ENCODE data around the gene MCL1.
A peak's percentile ranks its signal among the peaks of the same experiment; 100 is the strongest.
"Not testable (repeated sequence)": the region's sequence is repeated elsewhere in the genome, so short reads cannot be mapped to it uniquely, and the experiment has no call there.

MCL1 gene

DNA sequence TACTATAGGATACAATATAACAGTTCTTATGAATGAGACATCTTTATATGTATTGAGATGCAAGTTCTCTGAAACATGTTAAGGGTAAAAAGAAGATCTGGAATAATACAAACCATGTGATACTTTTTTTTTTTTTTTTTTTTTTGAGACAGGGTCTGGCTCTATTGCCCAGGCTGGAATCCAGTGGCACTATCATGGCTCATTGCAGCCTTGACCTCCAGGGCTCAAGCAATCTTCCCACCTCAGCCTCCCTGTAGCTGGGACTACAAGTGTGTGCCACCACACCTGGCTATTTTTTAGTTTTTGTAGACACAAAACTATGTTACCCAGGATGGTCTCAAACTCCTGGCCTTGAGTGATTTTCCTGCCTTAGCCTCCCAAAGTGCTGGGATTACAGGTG, 22.1 kb upstream of the MCL1 start:
- no peak for DNase-seq

DNA sequence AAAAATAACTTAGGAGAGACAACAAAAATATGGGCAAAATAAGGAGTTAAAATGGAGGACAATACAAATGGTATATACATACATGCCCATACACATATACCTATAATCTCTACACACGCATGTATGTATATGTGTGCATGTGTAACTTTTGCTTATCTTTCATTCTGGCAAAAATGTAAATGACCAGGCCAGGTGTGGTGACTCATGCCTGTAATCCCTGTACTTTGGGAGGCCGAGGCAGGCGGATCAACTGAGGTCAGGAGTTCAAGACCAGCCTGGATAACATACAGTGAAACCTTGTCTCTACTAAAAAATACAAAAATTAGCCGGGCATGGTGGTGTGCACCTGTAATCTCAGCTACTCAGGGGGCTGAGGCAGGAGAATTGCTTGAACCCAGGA, 18.9 kb upstream of the MCL1 start:
- not testable (repeated sequence) for DNase-seq

DNA sequence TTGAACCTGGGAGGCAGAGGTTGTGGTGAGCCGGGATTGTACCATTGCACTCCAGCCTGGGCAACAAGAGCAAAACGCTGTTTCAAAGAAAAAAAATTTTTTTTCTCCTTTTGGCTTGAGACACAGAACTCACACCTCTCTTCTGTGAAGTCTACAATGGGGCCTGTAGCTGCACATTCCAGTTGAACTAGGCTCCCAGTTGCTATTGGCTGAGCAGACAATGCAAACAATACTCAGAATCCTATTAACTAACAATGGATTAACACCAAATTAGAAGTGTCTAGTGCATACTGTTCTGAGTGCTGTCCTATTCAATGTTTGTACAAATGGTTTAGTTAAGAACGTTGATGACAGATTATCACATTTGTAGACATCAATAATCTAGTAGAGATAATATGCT, 17.6 kb upstream of the MCL1 start:
- no peak for DNase-seq

- no peak for DNase-seq
These were observed 16.9 kb upstream of the MCL1 start for GRCh38 chr1:150596095-150596892.

- no peak for DNase-seq
These were observed 3.0 kb upstream of the MCL1 start for GRCh38 chr1:150582371-150582770.

DNA sequence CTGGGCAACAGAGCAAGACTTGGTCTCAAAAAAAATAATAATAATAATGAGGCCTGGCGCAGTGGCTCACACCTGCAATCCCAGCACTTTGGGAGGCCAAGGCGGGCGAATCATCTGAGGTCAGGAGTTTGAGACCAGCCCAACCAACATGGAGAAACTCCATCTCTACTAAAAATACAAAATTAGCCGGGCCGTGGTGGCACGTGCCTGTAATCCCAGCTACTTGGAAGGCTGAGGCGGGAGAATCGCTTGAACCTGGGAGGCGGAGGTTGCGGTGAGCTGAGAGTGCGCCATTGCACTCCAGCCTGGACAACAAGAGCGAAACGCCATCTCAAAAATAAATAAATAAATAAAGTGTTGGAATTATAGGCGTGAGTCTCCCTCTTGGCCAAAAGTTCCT, 2.6 kb upstream of the MCL1 start:
- not testable (repeated sequence) for DNase-seq

- not testable (repeated sequence) for DNase-seq
These were observed 2.0 kb upstream of the MCL1 start for GRCh38 chr1:150581437-150581836.

DNA sequence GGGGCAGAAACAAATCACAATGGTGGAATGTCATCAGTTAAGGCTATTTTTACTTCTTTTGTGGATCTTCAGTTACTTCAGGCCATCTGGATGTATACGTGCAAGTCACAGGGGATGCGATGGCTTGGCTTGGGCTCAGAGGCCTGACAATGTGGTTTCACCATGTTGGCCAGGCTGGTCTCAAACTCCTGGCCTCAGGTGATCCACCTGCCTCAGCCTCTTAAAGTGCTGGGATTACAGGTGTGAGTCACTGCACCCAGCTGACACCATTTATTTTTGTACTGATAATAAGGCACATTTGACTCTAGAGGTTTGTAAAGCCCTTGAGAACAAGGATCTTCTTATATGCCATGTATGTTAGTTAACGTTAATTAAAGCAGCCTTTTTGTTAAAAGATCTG, 1.6 kb upstream of the MCL1 start:
- DNase-seq = not testable (repeated sequence)

GRCh38 chr1:150579945-150580642, 684 bp upstream of the MCL1 start:
- no peak for DNase-seq

DNA sequence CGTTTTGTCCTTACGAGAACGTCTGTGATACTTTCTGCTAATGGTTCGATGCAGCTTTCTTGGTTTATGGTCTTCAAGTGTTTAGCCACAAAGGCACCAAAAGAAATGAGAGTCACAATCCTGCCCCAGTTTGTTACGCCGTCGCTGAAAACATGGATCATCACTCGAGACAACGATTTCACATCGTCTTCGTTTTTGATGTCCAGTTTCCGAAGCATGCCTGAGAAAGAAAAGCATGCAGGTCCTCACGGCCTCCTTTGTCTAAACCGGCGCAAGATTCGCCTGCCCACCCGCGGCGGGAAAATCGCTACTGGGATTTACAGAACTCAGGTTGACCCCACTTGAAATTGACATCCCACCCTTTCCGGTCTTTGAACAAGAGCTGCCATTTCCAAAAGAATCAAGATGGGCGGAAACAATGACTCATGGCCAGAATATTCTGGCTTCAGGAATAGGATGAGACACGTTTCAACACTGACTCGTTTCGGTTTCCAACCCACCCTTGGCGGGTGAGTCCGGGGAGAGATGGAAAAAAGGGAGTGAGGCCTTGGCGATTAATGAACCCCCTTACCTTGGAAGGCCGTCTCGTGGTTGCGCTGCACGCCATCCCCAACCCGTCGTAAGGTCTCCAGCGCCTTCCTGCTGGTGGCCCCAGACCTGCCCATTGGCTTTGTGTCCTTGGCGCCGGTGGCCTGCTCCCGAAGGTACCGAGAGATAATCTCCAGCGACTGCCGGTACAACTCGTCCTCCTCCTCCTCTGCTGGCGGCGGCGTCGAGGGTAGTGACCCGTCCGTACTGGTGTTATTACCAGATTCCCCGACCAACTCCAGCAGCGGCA, 919 bp downstream of the MCL1 start:
- DNase-seq = peak; percentile 59

DNA sequence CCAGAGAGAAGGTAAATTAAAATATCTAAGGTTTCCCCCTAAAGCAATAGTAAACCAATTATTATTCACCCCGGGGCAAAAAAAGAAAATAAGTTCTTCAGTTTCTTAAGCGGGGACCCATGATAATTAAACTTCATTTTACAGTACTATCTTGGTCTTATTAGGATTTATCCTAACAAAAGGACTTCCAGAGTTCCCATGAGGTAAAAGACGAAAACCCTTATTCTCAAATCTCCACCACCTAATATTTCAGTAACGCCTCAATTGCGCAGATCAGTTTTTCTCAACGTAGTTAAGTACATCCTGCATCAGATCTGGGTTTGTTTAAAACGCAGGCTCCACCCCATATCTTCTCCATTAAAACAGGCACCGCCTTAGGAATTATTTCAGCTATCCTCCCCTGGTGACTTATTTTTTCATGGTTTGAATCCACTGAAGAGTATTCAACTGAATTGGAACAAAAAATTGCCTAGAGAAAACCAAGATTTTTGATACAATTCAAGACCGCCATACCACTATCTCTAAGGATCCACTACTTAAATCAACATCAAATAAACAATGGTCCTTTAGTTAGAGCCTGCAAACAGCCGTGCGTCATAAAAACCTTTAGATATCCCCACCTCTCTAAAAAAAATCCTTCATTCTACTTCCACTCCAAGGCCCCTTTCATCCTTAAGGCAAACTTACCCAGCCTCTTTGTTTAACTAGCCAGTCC, 1.7 kb downstream of the MCL1 start:
- DNase-seq = peak; percentile 62

DNA sequence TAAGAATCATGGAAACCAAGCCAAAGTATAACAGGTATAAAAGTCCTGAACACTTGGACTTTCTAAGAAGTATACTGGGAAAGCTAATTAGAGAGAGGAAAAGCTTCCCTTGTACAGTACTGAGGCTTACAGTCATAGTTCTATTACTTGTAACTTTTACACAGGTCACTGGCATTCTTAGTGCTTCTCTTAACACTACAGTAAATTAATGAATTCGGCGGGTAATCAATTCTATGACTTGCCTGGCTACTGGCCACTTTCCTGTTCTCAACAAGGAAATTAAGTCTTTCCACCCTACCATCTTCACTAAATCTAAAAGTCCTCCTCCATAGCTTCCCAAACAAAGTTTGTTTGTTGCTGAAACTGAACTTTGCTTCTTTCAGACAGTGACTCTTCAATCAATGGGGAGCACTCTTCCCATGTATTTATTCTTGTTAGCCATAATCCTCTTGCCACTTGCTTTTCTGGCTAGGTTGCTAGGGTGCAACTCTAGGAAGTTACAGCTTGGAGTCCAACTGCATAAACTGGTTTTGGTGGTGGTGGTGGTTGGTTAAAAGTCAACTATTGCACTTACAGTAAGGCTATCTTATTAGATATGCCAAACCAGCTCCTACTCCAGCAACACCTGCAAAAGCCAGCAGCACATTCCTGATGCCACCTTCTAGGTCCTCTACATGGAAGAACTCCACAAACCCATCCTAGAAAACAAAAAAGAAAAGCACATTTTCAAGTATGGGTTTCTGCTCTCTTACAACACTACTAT, 2.4 kb downstream of the MCL1 start:
- peak; percentile 49 for DNase-seq

- DNase-seq = peak; percentile 20
These were observed 3.1 kb downstream of the MCL1 start for GRCh38 chr1:150576367-150576711.

GRCh38 chr1:150575518-150576366, 3.7 kb downstream of the MCL1 start:
- peak; percentile 37 for DNase-seq

GRCh38 chr1:150575072-150575489, 4.3 kb downstream of the MCL1 start:
- peak; percentile 26 for DNase-seq

DNA sequence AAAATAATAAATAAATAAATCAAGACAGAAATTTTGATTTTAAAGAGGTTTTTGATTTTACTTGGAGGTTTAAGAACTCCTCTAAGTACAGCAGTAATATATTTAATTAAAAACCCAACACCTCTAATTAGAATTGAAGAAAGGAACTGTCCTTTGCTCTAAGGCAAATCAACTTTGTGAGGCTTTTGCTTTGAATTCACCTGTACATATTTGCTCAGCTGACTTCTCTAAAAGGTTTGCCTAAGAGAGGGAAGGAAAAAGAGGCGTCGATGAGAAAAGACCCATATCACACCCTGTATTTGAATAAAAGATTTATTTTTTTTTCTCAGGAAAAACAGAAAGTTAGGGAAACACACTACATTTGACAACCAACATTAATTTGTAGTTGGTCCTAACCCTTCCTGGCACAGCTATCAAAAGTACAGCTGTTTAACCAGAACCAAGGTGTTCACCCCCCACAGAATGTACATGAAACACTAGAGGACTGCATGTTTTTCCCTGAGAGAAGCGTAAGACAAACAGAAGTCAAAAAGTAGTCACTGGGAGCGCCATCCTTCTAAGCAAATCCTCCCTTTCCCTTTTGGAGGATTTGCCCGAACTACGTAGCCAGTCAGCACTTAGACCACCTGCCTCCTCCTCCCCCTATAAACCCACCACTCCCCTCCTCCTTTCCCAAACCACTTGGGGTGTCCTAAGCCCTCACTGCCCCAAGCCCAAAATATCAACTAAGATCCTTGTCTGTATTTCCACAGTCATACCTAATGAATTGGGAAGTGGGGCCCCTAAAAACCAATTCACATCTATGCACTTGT, 4.9 kb downstream of the MCL1 start:
- peak; percentile 48 for DNase-seq

DNA sequence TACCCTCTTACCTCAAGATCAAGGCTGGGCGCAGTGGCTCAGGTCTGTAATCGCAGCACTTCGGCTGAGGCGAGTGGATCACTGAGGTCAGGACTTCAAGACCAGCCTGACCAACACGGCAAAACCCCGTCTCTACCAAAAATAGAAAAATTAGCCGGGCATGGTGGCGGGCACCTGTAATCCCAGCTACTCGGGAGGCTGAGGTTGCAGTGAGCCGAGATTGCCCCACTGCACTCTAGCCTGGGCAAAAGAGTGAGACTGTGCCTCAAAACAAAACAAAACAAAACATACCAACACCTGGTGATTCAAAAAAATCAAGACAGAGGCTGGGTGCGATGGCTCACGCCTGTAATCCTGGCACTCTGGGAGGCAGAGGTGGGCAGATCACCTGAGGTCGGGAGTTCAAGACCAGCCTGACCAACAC, 5.8 kb downstream of the MCL1 start:
- DNase-seq = peak; percentile 44

DNA sequence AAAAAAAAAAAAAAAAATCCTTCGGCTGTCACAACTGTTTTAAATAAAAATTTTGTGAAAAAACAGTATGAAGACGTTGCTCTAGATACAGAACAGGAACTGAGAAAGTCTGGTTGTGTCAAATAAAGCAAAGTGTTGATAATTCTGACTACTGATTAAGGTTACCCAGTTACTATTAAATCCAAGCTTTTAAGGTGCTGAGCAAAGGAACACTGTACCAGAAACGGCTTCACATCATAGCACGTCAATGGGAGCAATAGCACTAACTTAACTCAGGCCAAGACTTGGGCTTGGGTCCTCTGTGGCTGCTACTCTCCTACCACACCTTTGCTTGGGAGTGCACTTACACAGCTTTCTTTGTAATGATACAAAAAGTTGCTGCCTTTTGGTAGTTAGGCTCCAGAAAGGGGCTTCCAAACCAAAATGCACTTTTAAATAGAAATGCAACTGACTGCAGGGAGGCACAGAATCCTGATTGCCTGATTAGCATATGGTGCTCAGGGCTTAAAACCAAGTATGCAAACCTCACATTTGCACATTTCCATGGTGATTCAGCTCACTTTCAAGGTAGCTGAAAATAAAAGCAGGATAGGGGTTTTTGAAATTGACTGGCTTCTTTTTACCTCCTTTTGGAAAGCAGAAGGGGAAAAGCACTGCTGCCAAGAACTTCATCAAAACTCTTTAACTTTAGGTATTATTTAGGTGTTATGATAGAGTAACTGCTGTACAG, 6.3 kb downstream of the MCL1 start:
- DNase-seq = peak; percentile 50

GRCh38 chr1:150568594-150568966, 10.8 kb downstream of the MCL1 start:
- DNase-seq = peak; percentile 64
